RWPE2 (cell line): Measurements from ENCODE around the gene TMOD1.

Experiments
- ATAC-seq: fragments of 200-7000 bp; cut with Tn5 transposase; 3 replicates; pipeline ENCODE4 v1.9.1; 2021; ENCODE audit warnings: low read depth
- DNase-seq: peaks from one replicate; pipeline ENCODE4 v3.0.0-alpha.2; 2020; ENCODE audit warnings: low spot score
- H3K27ac ChIP-seq: fragments of 450-650 bp; 2 replicates; pipeline ENCODE4 v1.5.1; 2017; ENCODE audit warnings: mild to moderate bottlenecking; ENCODE audit not compliant: poor library complexity, severe bottlenecking
- H3K27me3 ChIP-seq: fragments of 250-450 bp; sonication (Bioruptor Pico); 2 replicates; pipeline ENCODE4 v1.5.1; 2021; ENCODE audit warnings: mild to moderate bottlenecking, moderate library complexity; ENCODE audit not compliant: insufficient read depth, poor library complexity, severe bottlenecking
- H3K36me3 ChIP-seq: fragments of 250-450 bp; sonication (Bioruptor Pico); 2 replicates; pipeline ENCODE4 v1.5.1; 2020; ENCODE audit warnings: low read depth, mild to moderate bottlenecking, moderate library complexity
- H3K4me1 ChIP-seq: fragments of 250-450 bp; sonication (Bioruptor Pico); 2 replicates; pipeline ENCODE4 v1.5.1; 2021; ENCODE audit warnings: mild to moderate bottlenecking, moderate library complexity; ENCODE audit not compliant: insufficient read depth, poor library complexity, severe bottlenecking
- H3K4me3 ChIP-seq: fragments of 250-450 bp; sonication (Bioruptor Pico); 2 replicates; pipeline ENCODE4 v1.5.1; 2021; ENCODE audit warnings: mild to moderate bottlenecking, moderate library complexity; ENCODE audit not compliant: severe bottlenecking
- H3K9me3 ChIP-seq: fragments of 250-450 bp; sonication (Bioruptor Pico); 2 replicates; pipeline ENCODE4 v1.5.1; 2021; ENCODE audit warnings: mild to moderate bottlenecking, moderate library complexity; ENCODE audit not compliant: severe bottlenecking
- CTCF ChIP-seq: fragments of 450-650 bp; IDR thresholded peaks from one replicate; pipeline ENCODE4 v1.5.1; 2017; ENCODE audit warnings: mild to moderate bottlenecking, moderate library complexity; ENCODE audit not compliant: poor library complexity, severe bottlenecking

Gene TMOD1

GRCh38 chr9:97567894-97568202 is 66.4 kb downstream of the TMOD1 start:
- H3K9me3 ChIP-seq = no peaks in the 10 kb centered on the region
- H3K4me3 ChIP-seq = no peak overlapping the region
- DNase-seq = no peak
- no peak for ATAC-seq
- no peaks in the 10 kb centered on the region for H3K4me1 ChIP-seq
- no peak for TF ChIP-seq CTCF
- H3K36me3 ChIP-seq = no peaks in the 10 kb centered on the region
- H3K27ac ChIP-seq = no peak overlapping the region
- H3K27me3 ChIP-seq = no peaks in the 10 kb centered on the region

GRCh38 chr9:97568461-97569275 is 67.2 kb downstream of the TMOD1 start:
- no peak for ATAC-seq
- no peaks in the 10 kb centered on the region for H3K9me3 ChIP-seq

GRCh38 chr9:97570899-97571298 is 69.4 kb downstream of the TMOD1 start:
- ATAC-seq (no peak), DNase-seq (no peak)
- H3K9me3 ChIP-seq = no peaks in the 10 kb centered on the region
- H3K36me3 ChIP-seq = no peaks in the 10 kb centered on the region
- no peaks in the 10 kb centered on the region for H3K27me3 ChIP-seq
- no peak overlapping the region for H3K27ac ChIP-seq
- no peak for TF ChIP-seq CTCF
- H3K4me1 ChIP-seq = no peaks in the 10 kb centered on the region
- H3K4me3 ChIP-seq = no peak overlapping the region

More at GRCh38 chr9:97568461-97569275, 67.2 kb downstream of the TMOD1 start:
- Histone ChIP-seq H3K4me3 (no peak overlapping the region), H3K4me1 (no peaks in the 10 kb centered on the region), H3K27ac (no peak overlapping the region), H3K36me3 (no peaks in the 10 kb centered on the region), H3K27me3 (no peaks in the 10 kb centered on the region)
- no peak for DNase-seq
- TF ChIP-seq CTCF = no peak

GRCh38 chr9:97571664-97572063 is 70.2 kb downstream of the TMOD1 start:
- no peaks in the 10 kb centered on the region for H3K27me3 ChIP-seq
- no peaks in the 10 kb centered on the region for H3K4me1 ChIP-seq
- no peaks in the 10 kb centered on the region for H3K9me3 ChIP-seq
- DNase-seq (no peak), ATAC-seq (no peak)
- H3K27ac ChIP-seq = no peak overlapping the region
- no peaks in the 10 kb centered on the region for H3K36me3 ChIP-seq
- no peak overlapping the region for H3K4me3 ChIP-seq
- TF ChIP-seq CTCF = no peak

- Histone ChIP-seq H3K27me3 (no peaks in the 10 kb centered on the region), H3K4me3 (no peak overlapping the region), H3K36me3 (no peaks in the 10 kb centered on the region), H3K9me3 (no peaks in the 10 kb centered on the region), H3K27ac (no peak overlapping the region), H3K4me1 (no peaks in the 10 kb centered on the region)
- TF ChIP-seq CTCF = no peak
- no peak for DNase-seq
- no peak for ATAC-seq
These were observed 70.9 kb downstream of the TMOD1 start for GRCh38 chr9:97572196-97572891.
